GM19238 (cell line): ENCODE data around the gene STX16.

Experiments
- DNase-seq: peaks from one replicate; pipeline ENCODE4 v3.0.0; 2011; ENCODE audit warnings: low spot score; ENCODE audit not compliant: insufficient read length

Gene STX16

GRCh38 chr20:58697201-58697866 lies 46.3 kb downstream of the STX16 start:
- DNase-seq: no peak

DNA sequence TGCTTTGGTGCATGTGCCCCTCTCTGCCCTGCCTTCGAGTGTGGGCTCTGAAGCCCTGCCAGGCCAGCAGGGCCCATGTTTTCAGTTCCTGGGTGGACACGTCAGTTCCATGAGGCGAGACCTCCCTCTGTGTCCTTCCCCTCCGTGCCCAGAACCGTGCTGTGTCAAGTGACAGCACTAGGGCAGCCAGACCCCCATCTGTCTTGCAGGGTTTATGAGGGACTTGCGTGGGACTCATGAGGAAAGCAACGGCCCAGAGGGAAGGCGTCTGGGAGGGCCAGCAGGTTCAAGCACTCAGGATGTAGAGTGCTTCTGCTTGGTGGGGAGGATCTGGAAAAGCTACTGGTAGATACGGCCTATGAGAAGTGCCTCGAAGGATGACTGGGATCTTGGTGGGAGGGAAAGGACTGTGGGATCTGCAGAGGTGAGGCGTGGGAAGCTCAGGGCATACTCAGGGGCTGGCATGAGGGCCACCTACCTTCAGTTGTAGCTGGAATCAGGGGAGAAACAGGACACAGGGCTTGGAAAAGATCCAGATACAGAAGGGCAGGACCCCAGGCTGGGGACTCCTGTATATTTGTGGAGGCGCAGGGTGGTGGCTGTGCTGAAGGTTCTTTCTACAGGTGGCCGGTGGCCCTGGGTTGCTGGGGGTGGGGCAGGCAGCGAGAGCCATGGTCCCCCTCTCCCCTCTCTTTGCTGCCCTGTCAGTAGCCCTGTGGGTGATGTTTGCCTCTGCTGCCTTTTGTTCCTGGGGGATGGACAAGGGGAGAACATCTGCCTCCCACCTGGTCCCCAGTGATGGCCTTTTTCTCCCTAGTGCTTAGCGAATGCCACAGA lies 47.0 kb downstream of the STX16 start:
- DNase-seq: no peak

GRCh38 chr20:58698741-58699622 lies 47.9 kb downstream of the STX16 start:
- DNase-seq: no peak

GRCh38 chr20:58699623-58700107 lies 48.6 kb downstream of the STX16 start:
- no peak for DNase-seq

GRCh38 chr20:58700121-58700821 lies 49.2 kb downstream of the STX16 start:
- no peak for DNase-seq

- no peak for DNase-seq
Observed at GRCh38 chr20:58700823-58701222, 49.7 kb downstream of the STX16 start.

DNA sequence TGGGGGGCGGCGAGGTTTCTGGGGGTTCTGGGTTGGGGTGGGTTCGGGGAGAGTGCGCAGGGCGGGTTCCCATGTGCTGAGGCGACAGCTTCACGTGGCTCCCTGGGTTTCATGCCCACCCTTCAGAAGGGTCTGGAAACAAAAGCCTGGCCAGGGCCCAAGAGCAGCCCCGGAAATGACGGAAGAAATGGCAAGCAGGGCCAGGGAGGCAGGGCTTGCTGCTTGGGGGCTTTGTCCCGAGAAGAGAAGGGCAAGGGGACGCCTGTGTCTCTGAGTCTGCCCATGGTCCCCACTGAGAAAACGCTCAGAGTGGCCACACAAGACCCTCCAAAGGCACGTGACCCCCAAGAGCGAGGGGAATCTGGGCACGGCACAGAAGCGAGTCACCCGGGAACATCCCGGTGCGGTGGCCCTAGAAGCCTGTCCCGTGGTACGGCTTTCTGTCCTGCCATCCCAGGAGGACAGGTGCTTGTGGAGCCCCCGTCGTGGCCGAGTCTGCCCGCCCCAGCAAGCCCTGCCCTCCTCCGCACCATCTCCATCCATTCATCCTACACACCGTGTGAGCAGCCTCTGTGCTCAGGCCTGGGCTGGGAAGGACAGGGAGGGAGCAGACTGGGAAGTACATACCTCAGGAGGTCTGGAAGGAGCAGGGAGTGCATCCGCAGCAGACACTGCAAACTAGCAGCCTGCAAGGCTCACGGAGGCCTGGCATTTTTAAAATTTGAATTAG lies 50.5 kb downstream of the STX16 start:
- no peak for DNase-seq

DNA sequence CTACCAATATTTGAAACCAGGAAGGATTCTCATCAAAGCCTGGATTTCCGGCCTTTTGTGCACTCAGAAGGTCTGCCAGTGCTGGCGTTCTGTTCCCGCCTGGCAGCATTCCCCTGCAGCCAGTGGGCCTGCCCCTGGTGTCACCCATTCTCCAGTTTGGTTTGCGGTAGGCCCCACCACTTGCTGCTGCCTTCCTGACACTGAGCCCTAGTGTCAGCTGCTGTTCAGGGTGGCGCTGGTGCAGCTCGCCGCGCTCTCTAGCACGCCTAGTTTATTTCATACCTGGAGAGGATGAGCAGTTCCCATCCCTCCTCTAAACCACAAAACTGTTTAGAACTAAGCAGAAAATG lies 51.1 kb downstream of the STX16 start:
- no peak for DNase-seq

- DNase-seq: no peak
Observed at GRCh38 chr20:58702859-58703648, 52.0 kb downstream of the STX16 start.

- DNase-seq: no peak
Observed at GRCh38 chr20:58703765-58704371, 52.8 kb downstream of the STX16 start.

DNA sequence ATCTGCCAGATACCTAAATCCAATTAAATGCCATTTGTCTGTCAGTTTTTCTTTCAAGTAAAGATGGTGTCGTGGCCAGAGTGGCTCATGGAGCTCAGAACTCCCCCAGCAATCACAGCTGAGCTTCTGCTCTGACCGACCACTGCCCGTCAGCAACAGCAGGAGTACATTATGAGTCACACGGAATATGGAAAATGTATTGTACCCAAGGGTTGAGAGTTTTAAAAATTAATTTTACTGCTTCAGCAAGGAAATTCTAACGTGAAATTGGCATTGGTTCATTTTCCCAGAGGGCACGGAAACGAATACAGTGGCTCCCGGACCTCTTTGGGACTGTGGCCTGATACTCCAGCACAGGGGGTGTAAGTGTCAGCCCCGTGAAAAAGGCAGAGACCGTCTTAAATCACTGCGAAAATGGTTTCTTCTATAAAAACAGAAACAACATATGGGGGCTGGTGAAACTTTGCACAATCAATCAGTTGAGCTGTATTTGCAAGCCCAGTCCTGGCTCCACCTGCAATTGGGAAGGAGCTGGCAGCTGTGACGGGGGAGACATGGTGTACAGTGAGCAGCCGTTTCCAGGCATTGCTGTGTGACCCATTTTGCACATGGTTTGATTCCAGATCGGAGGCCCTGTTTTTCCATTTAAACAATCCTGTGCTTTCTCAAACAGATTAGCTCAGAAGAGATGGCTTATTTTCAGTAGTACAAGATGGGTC lies 54.3 kb downstream of the STX16 start:
- DNase-seq: no peak

DNA sequence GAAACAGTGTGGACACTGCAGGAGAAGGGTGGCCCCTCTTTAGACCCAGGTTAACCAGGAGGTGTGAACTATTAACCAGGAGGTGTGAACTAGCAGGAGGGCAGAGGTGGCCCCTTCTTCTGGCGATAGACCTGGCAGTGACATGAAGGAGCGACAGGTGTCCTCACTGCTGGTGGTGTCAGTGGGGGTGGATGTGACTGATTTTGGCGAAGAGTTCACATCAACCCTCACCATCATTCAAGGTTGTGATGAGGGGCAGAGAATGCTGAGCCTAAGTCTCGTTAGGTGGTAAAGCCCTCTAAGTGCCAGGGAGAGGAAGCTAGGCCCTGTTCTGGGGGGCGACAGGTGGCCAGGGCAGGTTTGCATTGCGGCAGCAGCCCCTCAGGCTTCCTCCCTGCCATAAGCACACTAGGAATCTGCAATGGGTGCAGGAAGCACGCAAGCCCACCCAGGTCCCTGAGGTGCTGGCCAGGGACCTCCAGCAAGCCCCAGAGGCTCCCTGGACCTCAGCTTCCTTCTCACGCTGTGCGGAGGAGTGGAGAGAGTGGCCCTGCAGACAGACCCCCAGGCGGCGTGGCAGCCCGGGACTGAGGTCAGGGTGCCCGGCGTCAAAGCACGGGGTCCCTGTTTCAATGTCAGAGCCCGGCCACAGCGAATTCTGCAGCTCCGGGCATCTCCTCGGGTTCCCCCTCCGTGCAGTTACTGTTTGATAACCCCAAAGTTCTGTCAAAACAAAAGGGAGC lies 55.2 kb downstream of the STX16 start:
- no peak for DNase-seq

DNA sequence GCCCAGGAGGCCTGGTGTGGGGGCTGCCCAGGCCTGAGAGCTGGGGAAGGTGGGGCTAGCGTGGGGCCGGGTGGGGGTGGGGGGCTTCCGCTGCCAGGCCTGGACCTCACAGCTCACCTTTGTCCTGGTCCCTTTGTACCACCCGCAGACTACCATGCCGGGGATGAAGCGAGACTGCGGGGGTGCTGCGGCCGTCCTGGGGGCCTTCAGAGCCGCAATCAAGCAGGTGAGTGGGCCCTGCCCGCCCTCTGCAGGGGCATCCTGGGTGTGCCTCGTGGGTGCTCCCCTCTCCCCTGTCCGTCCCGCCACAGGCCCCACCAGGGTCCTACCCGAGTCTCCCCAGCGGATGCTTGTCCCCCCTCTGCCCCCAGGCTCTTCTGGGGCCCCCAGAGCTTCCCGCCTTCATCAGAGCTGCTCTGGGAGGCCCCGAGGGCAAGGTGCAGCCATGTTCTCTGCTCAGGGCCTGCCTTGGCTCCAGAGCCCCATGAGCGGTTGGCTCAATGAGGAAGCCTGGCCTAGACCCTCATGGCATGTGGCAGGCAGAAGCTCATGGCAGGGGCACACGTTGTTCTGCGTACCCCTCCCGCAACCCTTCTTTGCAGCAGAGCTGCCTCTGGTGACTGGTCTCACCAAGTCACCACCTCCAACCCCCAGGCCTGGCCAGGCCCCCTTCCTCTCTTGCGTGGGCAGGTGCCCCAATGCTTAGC lies 56.0 kb downstream of the STX16 start:
- DNase-seq: no peak

DNA sequence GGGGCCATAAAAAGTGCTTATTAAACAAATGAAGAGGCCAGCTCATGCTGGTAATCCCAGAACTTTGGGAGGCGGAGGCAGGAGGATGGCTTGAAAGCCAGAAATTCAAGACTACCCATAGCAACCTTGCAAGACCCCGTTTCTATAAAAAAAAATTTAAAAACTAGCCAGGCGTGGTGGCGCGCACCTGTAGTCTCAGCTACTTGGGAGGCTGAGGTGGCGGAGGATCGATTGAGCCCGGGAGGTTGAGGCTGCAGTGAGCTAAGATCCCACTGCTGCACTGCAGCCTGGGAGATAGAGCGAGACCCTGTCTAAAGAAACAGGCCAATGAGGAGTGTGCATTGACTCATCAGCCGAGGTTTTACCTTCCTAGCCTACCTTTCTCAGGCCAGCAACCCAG lies 56.7 kb downstream of the STX16 start:
- no peak for DNase-seq

DNA sequence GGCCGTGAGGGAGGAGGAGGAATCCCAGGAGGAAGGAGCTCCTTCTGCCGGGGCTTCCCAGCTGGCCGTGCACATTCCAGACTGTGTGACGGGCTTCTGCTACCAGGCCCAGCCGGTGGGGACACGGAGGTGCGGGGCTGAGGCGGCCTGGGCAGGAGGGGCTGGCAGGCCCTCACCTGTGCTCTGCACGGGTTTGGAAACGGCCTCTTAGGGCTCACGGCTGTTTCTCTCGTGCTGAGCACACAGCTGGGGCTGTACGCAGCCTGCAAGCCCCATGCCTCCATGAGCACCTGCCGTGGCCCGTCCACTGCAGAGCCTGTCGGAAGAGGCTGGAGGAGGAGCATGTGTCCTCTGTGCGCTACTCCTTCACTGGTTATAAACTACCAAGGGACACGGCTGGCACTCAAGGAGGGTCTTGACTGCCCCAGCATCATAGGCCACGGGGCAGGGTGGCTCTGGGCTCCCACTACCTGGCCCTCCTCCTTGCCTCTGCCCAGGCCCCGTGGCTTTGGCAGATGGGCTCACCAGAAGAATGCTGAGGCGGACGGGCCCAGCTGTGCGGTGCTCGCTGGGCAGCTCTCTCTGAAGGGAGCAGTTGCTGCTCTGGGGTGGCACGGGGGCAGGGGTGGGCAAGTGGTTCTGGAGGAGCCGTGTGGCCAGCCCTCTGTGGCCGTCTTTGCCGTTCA lies 57.3 kb downstream of the STX16 start:
- DNase-seq: no peak

GRCh38 chr20:58709013-58709702 lies 58.1 kb downstream of the STX16 start:
- no peak for DNase-seq
